Sigmoid colon (tissue), 7 donors: ENCODE data around the gene KLHL35. TPM values are rescaled to one million over a fixed set of nuclear protein-coding genes. Genes with fewer than 3 reads are reported as not detected.

Source experiments
- DNase-seq: peaks from one replicate; pipeline ENCODE4 v3.0.0-alpha.2; 2019
- H3K27ac ChIP-seq, 4 donors: fragments of 200-600 bp; sonication (generic); one replicate each; pipeline ENCODE4 v1.5.1; 2016 to 2019; ENCODE audit warnings: mild to moderate bottlenecking in 1 of 4
- H3K27me3 ChIP-seq, 3 donors: fragments of 200-600 bp; sonication (generic); one replicate each; pipeline ENCODE4 v1.5.1; 2019; ENCODE audit warnings: mild to moderate bottlenecking in 1 of 3
- H3K36me3 ChIP-seq, 4 donors: fragments of 200-600 bp; sonication (generic); one replicate each; pipeline ENCODE4 v1.5.1; 2016 to 2019
- H3K4me1 ChIP-seq, 4 donors: fragments of 200-600 bp; sonication (generic); one replicate each; pipeline ENCODE4 v1.5.1; 2017 to 2019
- H3K4me3 ChIP-seq, 4 donors: fragments of 200-600 bp; sonication (generic); one replicate each; pipeline ENCODE4 v1.5.1; 2017 to 2019; ENCODE audit warnings: mild to moderate bottlenecking in 2 of 4, moderate library complexity in 1 of 4
- H3K9me3 ChIP-seq, 4 donors: fragments of 200-600 bp in 3 of 4; sonication (generic) in 3 of 4; one replicate each; pipeline versions ENCODE4 v1.5.1 to v1.6.1; 2013 to 2019
- EP300 ChIP-seq, 4 donors: sonication (generic); formaldehyde crosslinking; IDR thresholded peaks; one replicate each; pipeline ENCODE4 v1.6.1; 2017; ENCODE audit warnings: antibody characterized with exemption in 4 of 4
- POLR2A ChIP-seq, 2 donors: fragments of 450-650 bp; IDR thresholded peaks; one replicate each; pipeline ENCODE4 v1.6.1; 2016; ENCODE audit warnings: antibody characterized with exemption in 2 of 2, mild to moderate bottlenecking in 2 of 2, moderate library complexity in 2 of 2
- POLR2AphosphoS5 ChIP-seq, 4 donors: sonication (generic); formaldehyde crosslinking; IDR thresholded peaks; one replicate each; pipeline ENCODE4 v1.6.1; 2017; ENCODE audit warnings: antibody characterized with exemption in 4 of 4
- WGBS, 2 donors: extraction: QIAGEN DNeasy Blood & Tissue Kit; methylation state at CpG; one replicate each; pipeline ENCODE4 v1.1.7; 2013; 5-methylcytosine and 5-hydroxymethylcytosine counted together
- intact Hi-C: fragments of 100-400 bp; cut with DNase I; formaldehyde crosslinking; loops from one replicate; pipeline ENCODE4 v1.15.1; 2023
- polyA plus RNA-seq, 3 donors: library from polyadenylated mRNA; stranded (reverse); fragments of 200-250 nt; gene quantifications; one replicate each; pipeline ENCODE4 v1.2.3, GENCODE V29; 2013
- total RNA-seq, 4 donors: library from RNA; depleted of rRNA; stranded (reverse); fragments of >200 nt; gene quantifications; one replicate each; pipeline ENCODE4 v1.1.0, GENCODE V29; 2016
- TF ChIP-seq, protein P1 (sequence below), 4 experiments: fragments of 450-650 bp in 3 of 4; fragments of 200-600 bp in 1 of 4; IDR thresholded peaks; one replicate each; pipeline ENCODE4 v1.5.1; 2016 to 2019; ENCODE audit warnings: antibody characterized with exemption in 4 of 4, mild to moderate bottlenecking in 3 of 4, moderate library complexity in 2 of 4
- donor health status: healthy with polysubstance abuse.
- donor health status: Bipolar disorder and iron deficiency.
- donor health status: healthy.

The KLHL35 gene
- total and polyA plus RNA-seq, 7 donors, result 0.41 to 1.1 (median 0.81) TPM; not detected in 4

DNA sequence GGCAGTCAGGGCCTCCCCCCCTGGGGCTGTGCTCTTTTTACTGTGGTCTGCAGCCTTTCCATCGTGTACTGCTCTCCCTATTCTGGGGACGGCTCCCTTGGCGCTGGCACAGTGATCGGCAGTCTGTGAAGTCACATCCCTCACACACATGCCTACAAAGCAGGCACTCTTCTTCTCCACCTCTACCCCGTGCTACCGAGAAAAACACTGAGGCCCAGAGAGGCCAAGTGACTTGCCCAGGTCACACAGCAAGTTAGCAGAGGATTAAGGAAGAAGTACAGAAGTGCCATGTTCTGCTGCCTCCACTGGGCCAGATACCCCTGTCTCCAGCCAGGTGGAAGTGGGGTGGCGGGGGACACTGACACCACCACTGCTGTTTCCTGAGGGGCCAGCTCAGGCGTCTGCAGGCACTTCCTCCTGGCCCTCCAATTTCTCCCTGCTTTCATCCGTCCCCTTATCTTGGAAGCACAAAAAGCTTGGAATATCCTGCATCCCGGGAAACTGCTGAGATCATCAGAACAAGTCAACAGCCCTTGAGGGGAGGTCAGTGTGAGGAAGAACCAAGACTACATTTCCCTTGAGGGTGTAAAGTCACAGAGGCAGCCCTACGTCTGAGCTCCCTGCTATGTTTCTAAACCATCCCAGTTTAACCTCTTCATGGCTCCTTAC, 30.2 kb upstream of the KLHL35 start:
- intact Hi-C loops, result no loop called here
- no peaks in the 10 kb centered on the region for H3K27me3 ChIP-seq
- H3K27ac ChIP-seq, result no peak overlapping the region
- no peak for DNase-seq
- 78% methylated on average over 11 of the region's 11 CpGs for WGBS, 2 donors
- H3K4me3 ChIP-seq, result no peak overlapping the region
- no peaks in the 10 kb centered on the region for H3K36me3 ChIP-seq
- H3K4me1 ChIP-seq, result no peaks in the 10 kb centered on the region
- H3K9me3 ChIP-seq, result no peaks in the 10 kb centered on the region
- no peak for TF ChIP-seq POLR2AphosphoS5 (IDR thresholded peaks at IDR 0.05)
- TF ChIP-seq, protein P1, sequence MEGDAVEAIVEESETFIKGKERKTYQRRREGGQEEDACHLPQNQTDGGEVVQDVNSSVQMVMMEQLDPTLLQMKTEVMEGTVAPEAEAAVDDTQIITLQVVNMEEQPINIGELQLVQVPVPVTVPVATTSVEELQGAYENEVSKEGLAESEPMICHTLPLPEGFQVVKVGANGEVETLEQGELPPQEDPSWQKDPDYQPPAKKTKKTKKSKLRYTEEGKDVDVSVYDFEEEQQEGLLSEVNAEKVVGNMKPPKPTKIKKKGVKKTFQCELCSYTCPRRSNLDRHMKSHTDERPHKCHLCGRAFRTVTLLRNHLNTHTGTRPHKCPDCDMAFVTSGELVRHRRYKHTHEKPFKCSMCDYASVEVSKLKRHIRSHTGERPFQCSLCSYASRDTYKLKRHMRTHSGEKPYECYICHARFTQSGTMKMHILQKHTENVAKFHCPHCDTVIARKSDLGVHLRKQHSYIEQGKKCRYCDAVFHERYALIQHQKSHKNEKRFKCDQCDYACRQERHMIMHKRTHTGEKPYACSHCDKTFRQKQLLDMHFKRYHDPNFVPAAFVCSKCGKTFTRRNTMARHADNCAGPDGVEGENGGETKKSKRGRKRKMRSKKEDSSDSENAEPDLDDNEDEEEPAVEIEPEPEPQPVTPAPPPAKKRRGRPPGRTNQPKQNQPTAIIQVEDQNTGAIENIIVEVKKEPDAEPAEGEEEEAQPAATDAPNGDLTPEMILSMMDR (IDR thresholded peaks at IDR 0.05), result no peak
- TF ChIP-seq EP300 (IDR thresholded peaks at IDR 0.05), result no peak
- no peak for TF ChIP-seq POLR2A (IDR thresholded peaks at IDR 0.05)

DNA sequence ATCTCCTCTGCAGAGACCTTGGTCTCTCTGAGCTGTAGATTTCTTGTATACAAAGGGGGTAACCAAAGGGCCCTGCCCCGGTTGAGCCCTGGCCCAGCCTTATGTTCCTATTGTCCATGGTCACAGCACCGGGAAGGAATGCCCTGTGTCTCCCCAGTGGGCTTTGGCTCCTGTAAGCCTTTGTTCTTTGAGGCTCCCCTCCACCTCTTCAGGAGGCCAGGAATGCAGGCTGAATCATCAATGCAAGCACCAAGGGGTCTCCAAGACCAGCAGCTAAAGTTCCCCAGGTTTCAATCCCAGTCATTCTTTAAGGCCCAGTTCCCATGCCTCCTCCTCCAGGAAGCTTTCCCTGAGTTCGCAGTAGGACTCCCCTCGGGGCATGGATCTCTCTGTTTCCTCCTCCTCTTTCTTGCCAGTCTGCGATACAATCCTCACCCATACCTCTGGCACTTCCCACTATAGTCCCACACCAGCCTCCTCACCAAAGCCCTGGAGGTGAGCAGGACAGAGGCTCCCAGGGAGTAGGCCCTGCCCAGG, 29.2 kb upstream of the KLHL35 start:
- intact Hi-C loops, result no loop called here

DNA sequence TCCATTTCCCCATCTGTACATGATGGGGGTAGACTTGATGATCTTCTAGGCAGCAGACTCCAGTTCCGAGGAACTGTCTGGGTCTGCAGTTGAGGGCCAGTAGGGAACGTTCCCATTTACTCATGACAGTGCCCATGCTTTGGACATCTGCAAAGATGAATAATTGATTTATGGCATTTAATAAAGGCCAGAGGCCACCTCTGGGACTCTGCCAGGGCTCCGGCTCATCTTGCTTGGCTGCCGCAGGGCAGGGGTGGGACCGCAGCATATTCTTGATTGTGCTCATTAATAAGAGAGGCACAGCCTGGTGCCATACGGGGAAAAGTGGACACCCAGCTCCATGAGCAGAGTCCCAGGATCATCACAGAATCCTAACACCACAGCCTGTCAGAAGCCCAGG, 28.1 kb upstream of the KLHL35 start:
- no peaks in the 10 kb centered on the region for H3K27me3 ChIP-seq
- no peaks in the 10 kb centered on the region for H3K9me3 ChIP-seq
- no peak for DNase-seq
- H3K4me3 ChIP-seq, result no peak overlapping the region
- H3K36me3 ChIP-seq, result no peaks in the 10 kb centered on the region
- WGBS, 2 donors, result 85 to 92% methylated on average over 6 of the region's 6 CpGs
- no peaks in the 10 kb centered on the region for H3K4me1 ChIP-seq
- no peak overlapping the region for H3K27ac ChIP-seq
- intact Hi-C loops, result no loop called here
- TF ChIP-seq POLR2A (IDR thresholded peaks at IDR 0.05) (no peak), EP300 (IDR thresholded peaks at IDR 0.05) (no peak), POLR2AphosphoS5 (IDR thresholded peaks at IDR 0.05) (no peak)
- TF ChIP-seq, protein P1 (IDR thresholded peaks at IDR 0.05), result no peak

More for the DNA sequence above, 29.2 kb upstream of the KLHL35 start:
- TF ChIP-seq POLR2AphosphoS5 (IDR thresholded peaks at IDR 0.05) (no peak), POLR2A (IDR thresholded peaks at IDR 0.05) (no peak), EP300 (IDR thresholded peaks at IDR 0.05) (no peak)
- TF ChIP-seq, protein P1 (IDR thresholded peaks at IDR 0.05), result no peak
- no peak for DNase-seq
- H3K27ac ChIP-seq, result no peak overlapping the region
- H3K27me3 ChIP-seq, result no peaks in the 10 kb centered on the region
- no peaks in the 10 kb centered on the region for H3K4me1 ChIP-seq
- 91 to 93% methylated on average over 5 of the region's 5 CpGs for WGBS, 2 donors
- H3K36me3 ChIP-seq, result no peaks in the 10 kb centered on the region
- H3K9me3 ChIP-seq, result no peaks in the 10 kb centered on the region
- H3K4me3 ChIP-seq, result no peak overlapping the region

DNA sequence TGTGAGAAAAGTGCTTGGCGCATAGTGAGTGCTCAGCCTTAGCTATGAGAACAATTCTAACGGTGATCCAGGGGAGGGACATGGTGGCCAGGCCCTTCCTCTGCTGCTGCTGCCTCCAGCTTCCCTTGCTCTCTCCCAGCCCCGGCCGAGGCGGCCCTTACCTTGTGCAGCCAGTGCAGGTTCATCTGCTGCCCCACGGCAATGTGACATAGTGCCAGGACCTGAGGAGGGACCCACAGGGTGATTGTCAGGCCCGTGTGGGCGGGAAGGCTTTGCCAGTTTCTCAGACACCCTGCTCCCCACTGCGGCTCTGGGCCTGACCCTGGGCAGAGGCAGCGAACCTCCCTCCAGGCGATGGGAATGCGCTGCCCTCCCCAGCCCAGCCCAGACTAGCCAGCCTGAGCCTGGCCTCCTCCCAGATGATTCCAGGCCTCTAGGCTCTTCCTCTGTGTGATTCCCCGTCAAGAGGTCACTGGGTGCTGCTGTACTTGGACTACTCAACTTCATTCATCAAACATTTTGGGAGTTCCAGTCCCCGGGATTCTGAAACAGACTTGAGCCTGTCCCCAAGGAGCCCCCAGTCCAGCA, 23.7 kb upstream of the KLHL35 start:
- intact Hi-C loops, result no loop called here

More for the DNA sequence above, 23.7 kb upstream of the KLHL35 start:
- no peak overlapping the region for H3K27ac ChIP-seq
- no peaks in the 10 kb centered on the region for H3K27me3 ChIP-seq
- 88 to 90% methylated on average over 14 of the region's 14 CpGs for WGBS, 2 donors
- no peak overlapping the region for H3K4me3 ChIP-seq
- DNase-seq, result no peak
- H3K9me3 ChIP-seq, result no peaks in the 10 kb centered on the region
- no peaks in the 10 kb centered on the region for H3K36me3 ChIP-seq
- no peak for TF ChIP-seq POLR2AphosphoS5 (IDR thresholded peaks at IDR 0.05)
- TF ChIP-seq, protein P1 (IDR thresholded peaks at IDR 0.05), result no peak
- TF ChIP-seq EP300 (IDR thresholded peaks at IDR 0.05), result no peak
- no peak for TF ChIP-seq POLR2A (IDR thresholded peaks at IDR 0.05)
- peaks cover 0 to 10% (median 0%) of the 10 kb centered on the region in 4 donors for H3K4me1 ChIP-seq
